ENCODE measurements around the gene LINC01488.

The LINC01488 gene

GRCh38 chr11:69523453-69523852, 42.0 kb downstream of the LINC01488 start:
- no peaks in the 10 kb centered on the region for H3F3A ChIP-seq (ENCODE audit: control insufficient read depth, insufficient read depth)
- H3K27ac ChIP-seq (ENCODE audit: low read depth, low read length), result no peak overlapping the region
- TF ChIP-seq CTCF (IDR thresholded peaks at IDR 0.05; ENCODE audit: low read depth, low read length, poor library complexity, severe bottlenecking) (no peak), EZH2phosphoT487 (IDR thresholded peaks at IDR 0.05; ENCODE audit: borderline replicate concordance, low read length) (no peak)
- no peak overlapping the region for H3K4me2 ChIP-seq (ENCODE audit: low read length)
- H4K20me1 ChIP-seq (ENCODE audit: control insufficient read depth, insufficient read depth, low read depth, low read length), result no peaks in the 10 kb centered on the region
- no peaks in the 10 kb centered on the region for H3K79me2 ChIP-seq (ENCODE audit: control insufficient read depth, low read length)
- H3K27me3 ChIP-seq (ENCODE audit: control insufficient read depth, low read length), result no peaks in the 10 kb centered on the region
- H3K4me1 ChIP-seq (ENCODE audit: control insufficient read depth, low read length), result no peaks in the 10 kb centered on the region
- H3K36me3 ChIP-seq (ENCODE audit: control insufficient read depth, low read length), result no peaks in the 10 kb centered on the region
- H3K9me2 ChIP-seq (replicated peaks; ENCODE audit: control insufficient read depth, low read length), result no peaks in the 10 kb centered on the region
- H3K4me3 ChIP-seq (ENCODE audit: low read length), result no peak overlapping the region
- H3K9me3 ChIP-seq (ENCODE audit: control insufficient read depth, insufficient read depth, low read length), result no peaks in the 10 kb centered on the region

- Histone ChIP-seq H3K4me3 (ENCODE audit: low read length) (no peak overlapping the region), H3K4me1 (ENCODE audit: control insufficient read depth, low read length) (no peaks in the 10 kb centered on the region), H3K9me3 (ENCODE audit: control insufficient read depth, insufficient read depth, low read length) (no peaks in the 10 kb centered on the region), H3K27ac (ENCODE audit: low read depth, low read length) (no peak overlapping the region), H3K9me2 (replicated peaks; ENCODE audit: control insufficient read depth, low read length) (no peaks in the 10 kb centered on the region), H3K79me2 (ENCODE audit: control insufficient read depth, low read length) (no peaks in the 10 kb centered on the region), H3K4me2 (ENCODE audit: low read length) (no peak overlapping the region), H3K36me3 (ENCODE audit: control insufficient read depth, low read length) (no peaks in the 10 kb centered on the region), H3K27me3 (ENCODE audit: control insufficient read depth, low read length) (no peaks in the 10 kb centered on the region), H4K20me1 (ENCODE audit: control insufficient read depth, insufficient read depth, low read depth, low read length) (no peaks in the 10 kb centered on the region), H3F3A (ENCODE audit: control insufficient read depth, insufficient read depth) (no peaks in the 10 kb centered on the region)
- no peak for TF ChIP-seq EZH2phosphoT487 (IDR thresholded peaks at IDR 0.05; ENCODE audit: borderline replicate concordance, low read length)
Measured at GRCh38 chr11:69524291-69524882, 42.9 kb downstream of the LINC01488 start.

GRCh38 chr11:69524991-69525411, 43.5 kb downstream of the LINC01488 start:
- Histone ChIP-seq H3K9me2 (replicated peaks; ENCODE audit: control insufficient read depth, low read length) (no peaks in the 10 kb centered on the region), H3K79me2 (ENCODE audit: control insufficient read depth, low read length) (no peaks in the 10 kb centered on the region), H3K27ac (ENCODE audit: low read depth, low read length) (no peak overlapping the region), H3K4me1 (ENCODE audit: control insufficient read depth, low read length) (no peaks in the 10 kb centered on the region), H3F3A (ENCODE audit: control insufficient read depth, insufficient read depth) (no peaks in the 10 kb centered on the region), H4K20me1 (ENCODE audit: control insufficient read depth, insufficient read depth, low read depth, low read length) (no peaks in the 10 kb centered on the region), H3K4me3 (ENCODE audit: low read length) (no peak overlapping the region), H3K4me2 (ENCODE audit: low read length) (no peak overlapping the region), H3K36me3 (ENCODE audit: control insufficient read depth, low read length) (no peaks in the 10 kb centered on the region), H3K27me3 (ENCODE audit: control insufficient read depth, low read length) (no peaks in the 10 kb centered on the region), H3K9me3 (ENCODE audit: control insufficient read depth, insufficient read depth, low read length) (no peaks in the 10 kb centered on the region)
- no peak for TF ChIP-seq CTCF (IDR thresholded peaks at IDR 0.05; ENCODE audit: low read depth, low read length, poor library complexity, severe bottlenecking)
- no peak for TF ChIP-seq EZH2phosphoT487 (IDR thresholded peaks at IDR 0.05; ENCODE audit: borderline replicate concordance, low read length)

GRCh38 chr11:69525516-69526452, 44.3 kb downstream of the LINC01488 start:
- no peak overlapping the region for H3K4me2 ChIP-seq (ENCODE audit: low read length)
- H3K79me2 ChIP-seq (ENCODE audit: control insufficient read depth, low read length), result no peaks in the 10 kb centered on the region
- no peaks in the 10 kb centered on the region for H3K4me1 ChIP-seq (ENCODE audit: control insufficient read depth, low read length)
- H3K9me3 ChIP-seq (ENCODE audit: control insufficient read depth, insufficient read depth, low read length), result no peaks in the 10 kb centered on the region
- H3F3A ChIP-seq (ENCODE audit: control insufficient read depth, insufficient read depth), result no peaks in the 10 kb centered on the region
- H3K4me3 ChIP-seq (ENCODE audit: low read length), result no peak overlapping the region
- no peaks in the 10 kb centered on the region for H3K27me3 ChIP-seq (ENCODE audit: control insufficient read depth, low read length)
- H4K20me1 ChIP-seq (ENCODE audit: control insufficient read depth, insufficient read depth, low read depth, low read length), result no peaks in the 10 kb centered on the region
- H3K9me2 ChIP-seq (replicated peaks; ENCODE audit: control insufficient read depth, low read length), result no peaks in the 10 kb centered on the region
- H3K36me3 ChIP-seq (ENCODE audit: control insufficient read depth, low read length), result no peaks in the 10 kb centered on the region
- no peak overlapping the region for H3K27ac ChIP-seq (ENCODE audit: low read depth, low read length)
- TF ChIP-seq CTCF (IDR thresholded peaks at IDR 0.05; ENCODE audit: low read depth, low read length, poor library complexity, severe bottlenecking) (no peak), EZH2phosphoT487 (IDR thresholded peaks at IDR 0.05; ENCODE audit: borderline replicate concordance, low read length) (no peak)

Data from DOHH2 (cell line).